Measurements from ENCODE around the gene SMYD3.

The SMYD3 gene

GRCh38 chr1:246111570-246111969 is 395.5 kb downstream of the SMYD3 start:
- ChIA-PET CTCF (no interaction called here), POLR2A (no interaction called here)
- H3K36me3 ChIP-seq (ENCODE audit: control insufficient read depth in 2 of 2, insufficient read depth in 1 of 2, low read length in 2 of 2), result no peaks in the 10 kb centered on the region
- H3K4me1 ChIP-seq (ENCODE audit: control insufficient read depth, insufficient read depth, low read length), result no peaks in the 10 kb centered on the region
- no peak overlapping the region for H3K4me3 ChIP-seq (ENCODE audit: low read depth, low read length)
- TF ChIP-seq ZNF521 (tag by site-specific recombination; IDR thresholded peaks at IDR 0.05) (no peak), ZNF514 (tag by site-specific recombination; IDR thresholded peaks at IDR 0.05) (no peak), ZNF140 (tag by site-specific recombination; IDR thresholded peaks at IDR 0.05) (no peak), ZNF600 (tag by site-specific recombination; IDR thresholded peaks at IDR 0.05) (no peak), ZNF488 (tag by site-specific recombination; IDR thresholded peaks at IDR 0.05) (no peak), ZNF837 (tag by site-specific recombination; IDR thresholded peaks at IDR 0.05) (no peak), EGR2 (tag by site-specific recombination; IDR thresholded peaks at IDR 0.05; ENCODE audit: low read depth) (no peak), ZBTB1 (tag by site-specific recombination; IDR thresholded peaks at IDR 0.05) (no peak)
- H3K27ac ChIP-seq (ENCODE audit: extremely low read depth, low read depth, low read length), result no peak overlapping the region
- H3K9me3 ChIP-seq (ENCODE audit: control insufficient read depth, insufficient read depth, low read depth, low read length), result no peaks in the 10 kb centered on the region

DNA sequence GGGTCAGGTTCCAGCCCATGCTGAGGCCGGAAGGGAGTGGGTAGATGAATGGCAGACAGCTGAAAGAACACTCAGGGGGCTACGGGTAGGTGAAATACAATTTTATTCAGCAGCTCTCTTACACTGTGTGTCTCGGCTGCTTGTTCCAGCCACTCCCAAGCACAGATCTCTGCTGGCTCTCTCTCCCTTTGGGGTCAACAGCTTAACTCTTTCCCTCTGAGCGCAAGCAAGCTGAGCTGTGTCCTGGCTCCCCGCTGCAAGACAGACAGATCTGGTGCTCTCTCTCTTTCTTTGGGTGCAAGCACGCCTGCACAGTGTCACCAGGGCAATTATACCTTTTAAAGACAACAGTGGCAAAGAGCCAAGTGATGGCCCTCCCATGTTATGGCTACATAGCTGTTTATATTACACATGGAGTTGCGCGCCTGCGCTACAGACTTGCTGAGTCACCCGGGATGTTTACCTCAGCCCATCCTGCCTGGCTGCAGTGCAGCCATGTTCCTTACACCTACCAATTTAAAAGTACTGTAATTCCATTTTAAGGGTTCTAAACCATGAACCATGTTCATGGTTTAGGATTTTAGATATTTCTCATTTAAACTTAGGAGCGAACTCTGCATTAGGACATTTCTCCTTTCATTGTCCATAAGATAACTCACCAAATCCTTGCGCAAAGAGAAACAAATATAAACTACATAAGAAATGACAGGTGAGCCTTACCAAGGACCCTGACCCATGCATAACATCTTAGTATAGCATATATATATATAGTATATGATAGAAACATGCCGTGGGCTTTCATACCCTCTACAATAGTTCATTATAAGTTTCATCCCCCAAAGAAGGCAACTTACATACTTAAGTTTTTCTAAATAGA is 396.5 kb downstream of the SMYD3 start:
- ChIA-PET POLR2A (no interaction called here), CTCF (no interaction called here)
- no peaks in the 10 kb centered on the region for H3K4me1 ChIP-seq (ENCODE audit: control insufficient read depth, insufficient read depth, low read length)
- H3K36me3 ChIP-seq (ENCODE audit: control insufficient read depth in 2 of 2, insufficient read depth in 1 of 2, low read length in 2 of 2), result no peaks in the 10 kb centered on the region
- no peaks in the 10 kb centered on the region for H3K9me3 ChIP-seq (ENCODE audit: control insufficient read depth, insufficient read depth, low read depth, low read length)
- no peak overlapping the region for H3K4me3 ChIP-seq (ENCODE audit: low read depth, low read length)
- H3K27ac ChIP-seq (ENCODE audit: extremely low read depth, low read depth, low read length), result no peak overlapping the region
- TF ChIP-seq SETDB1 (IDR thresholded peaks at IDR 0.05; ENCODE audit: insufficient read length, low read length) (peak; percentile 57), TRIM28 (IDR thresholded peaks at IDR 0.05; ENCODE audit: borderline replicate concordance, low read length) (peak; percentile 68; the same call in 1 of the 2 replicates), ZNF501 (tag by site-specific recombination; IDR thresholded peaks at IDR 0.05) (no peak), ZNF404 (tag by site-specific recombination; IDR thresholded peaks at IDR 0.05) (no peak), ZNF549 (tag by site-specific recombination; IDR thresholded peaks at IDR 0.05) (no peak), ZNF701 (tag by site-specific recombination; IDR thresholded peaks at IDR 0.05) (no peak), ZNF394 (tag by site-specific recombination; IDR thresholded peaks at IDR 0.05; ENCODE audit: borderline replicate concordance) (no peak)

DNA sequence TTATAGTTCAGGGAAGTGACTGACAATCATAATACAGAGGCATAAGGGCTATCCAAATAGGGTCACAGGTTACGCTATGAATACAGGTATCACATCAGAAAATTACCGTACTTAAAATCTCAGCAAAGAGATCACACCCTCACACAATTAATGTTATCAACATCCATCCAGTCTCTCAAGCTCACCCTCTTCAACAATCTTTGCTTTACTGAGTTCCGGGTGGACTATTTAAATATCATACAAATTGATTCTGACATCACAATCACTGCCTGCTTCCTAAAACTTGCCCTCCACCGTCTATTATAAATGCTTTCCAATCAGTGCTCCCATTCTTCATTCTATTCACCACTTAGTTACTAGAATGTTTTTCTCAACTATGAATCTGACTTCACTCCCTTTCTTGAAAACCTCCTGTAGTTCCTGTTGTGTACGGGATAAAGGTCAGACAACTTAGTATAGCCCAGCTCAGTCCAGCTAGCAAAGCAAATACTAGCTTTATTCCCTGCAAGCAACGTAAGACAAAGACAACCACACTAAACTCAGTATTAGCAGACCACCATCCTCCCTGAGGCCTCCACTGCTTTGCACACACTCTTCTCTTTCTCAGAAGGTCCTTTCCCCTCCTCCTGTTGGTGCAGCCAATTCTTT is 398.7 kb downstream of the SMYD3 start:
- H3K36me3 ChIP-seq (ENCODE audit: control insufficient read depth in 2 of 2, insufficient read depth in 1 of 2, low read length in 2 of 2), result no peaks in the 10 kb centered on the region
- ChIA-PET POLR2A (no interaction called here), CTCF (no interaction called here)
- no peaks in the 10 kb centered on the region for H3K4me1 ChIP-seq (ENCODE audit: control insufficient read depth, insufficient read depth, low read length)
- no peak overlapping the region for H3K27ac ChIP-seq (ENCODE audit: extremely low read depth, low read depth, low read length)
- no peak overlapping the region for H3K4me3 ChIP-seq (ENCODE audit: low read depth, low read length)
- no peaks in the 10 kb centered on the region for H3K9me3 ChIP-seq (ENCODE audit: control insufficient read depth, insufficient read depth, low read depth, low read length)
- TF ChIP-seq, protein P1, sequence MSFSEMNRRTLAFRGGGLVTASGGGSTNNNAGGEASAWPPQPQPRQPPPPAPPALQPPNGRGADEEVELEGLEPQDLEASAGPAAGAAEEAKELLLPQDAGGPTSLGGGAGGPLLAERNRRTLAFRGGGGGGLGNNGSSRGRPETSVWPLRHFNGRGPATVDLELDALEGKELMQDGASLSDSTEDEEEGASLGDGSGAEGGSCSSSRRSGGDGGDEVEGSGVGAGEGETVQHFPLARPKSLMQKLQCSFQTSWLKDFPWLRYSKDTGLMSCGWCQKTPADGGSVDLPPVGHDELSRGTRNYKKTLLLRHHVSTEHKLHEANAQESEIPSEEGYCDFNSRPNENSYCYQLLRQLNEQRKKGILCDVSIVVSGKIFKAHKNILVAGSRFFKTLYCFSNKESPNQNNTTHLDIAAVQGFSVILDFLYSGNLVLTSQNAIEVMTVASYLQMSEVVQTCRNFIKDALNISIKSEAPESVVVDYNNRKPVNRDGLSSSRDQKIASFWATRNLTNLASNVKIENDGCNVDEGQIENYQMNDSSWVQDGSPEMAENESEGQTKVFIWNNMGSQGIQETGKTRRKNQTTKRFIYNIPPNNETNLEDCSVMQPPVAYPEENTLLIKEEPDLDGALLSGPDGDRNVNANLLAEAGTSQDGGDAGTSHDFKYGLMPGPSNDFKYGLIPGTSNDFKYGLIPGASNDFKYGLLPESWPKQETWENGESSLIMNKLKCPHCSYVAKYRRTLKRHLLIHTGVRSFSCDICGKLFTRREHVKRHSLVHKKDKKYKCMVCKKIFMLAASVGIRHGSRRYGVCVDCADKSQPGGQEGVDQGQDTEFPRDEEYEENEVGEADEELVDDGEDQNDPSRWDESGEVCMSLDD (tag by site-specific recombination; IDR thresholded peaks at IDR 0.05), result no peak
- TF ChIP-seq ZSCAN30 (tag by site-specific recombination; IDR thresholded peaks at IDR 0.05) (no peak), BCL6B (tag by site-specific recombination; IDR thresholded peaks at IDR 0.05) (no peak), ZNF2 (tag by site-specific recombination; IDR thresholded peaks at IDR 0.05) (no peak), ZNF214 (tag by site-specific recombination; IDR thresholded peaks at IDR 0.05; ENCODE audit: borderline replicate concordance) (no peak), ZNF621 (tag by site-specific recombination; IDR thresholded peaks at IDR 0.05) (no peak), ZNF248 (tag by site-specific recombination; IDR thresholded peaks at IDR 0.05) (no peak), ZNF404 (tag by site-specific recombination; IDR thresholded peaks at IDR 0.05) (no peak), ZNF521 (tag by site-specific recombination; IDR thresholded peaks at IDR 0.05) (no peak), SP7 (tag by site-specific recombination; IDR thresholded peaks at IDR 0.05) (no peak), ZNF560 (tag by site-specific recombination; IDR thresholded peaks at IDR 0.05; ENCODE audit: borderline replicate concordance) (no peak), TCF7L2 (IDR thresholded peaks at IDR 0.05; ENCODE audit: borderline replicate concordance, low read depth, low read length) (no peak), ZEB2 (tag by site-specific recombination; IDR thresholded peaks at IDR 0.05) (no peak), PRDM1 (tag by site-specific recombination; IDR thresholded peaks at IDR 0.05) (no peak), ZNF223 (tag by site-specific recombination; IDR thresholded peaks at IDR 0.05) (no peak)
